Vagina (tissue), 2 donors: Measurements from ENCODE around the gene GATA6.

Source experiments
- CTCF ChIP-seq, 3 experiments: fragments of 450-650 bp in 2 of 3; fragments of 200-600 bp in 1 of 3; sonication (generic) in 1 of 3; IDR thresholded peaks; one replicate each; pipeline ENCODE4 v1.5.1; 2017 to 2019; ENCODE audit warnings: antibody characterized with exemption in 3 of 3, mild to moderate bottlenecking in 2 of 3, moderate library complexity in 2 of 3
- POLR2A ChIP-seq, 2 donors: fragments of 450-650 bp; IDR thresholded peaks; one replicate each; pipeline ENCODE4 v1.6.1; 2017; ENCODE audit warnings: antibody characterized with exemption in 2 of 2, mild to moderate bottlenecking in 2 of 2, moderate library complexity in 2 of 2

DNA sequence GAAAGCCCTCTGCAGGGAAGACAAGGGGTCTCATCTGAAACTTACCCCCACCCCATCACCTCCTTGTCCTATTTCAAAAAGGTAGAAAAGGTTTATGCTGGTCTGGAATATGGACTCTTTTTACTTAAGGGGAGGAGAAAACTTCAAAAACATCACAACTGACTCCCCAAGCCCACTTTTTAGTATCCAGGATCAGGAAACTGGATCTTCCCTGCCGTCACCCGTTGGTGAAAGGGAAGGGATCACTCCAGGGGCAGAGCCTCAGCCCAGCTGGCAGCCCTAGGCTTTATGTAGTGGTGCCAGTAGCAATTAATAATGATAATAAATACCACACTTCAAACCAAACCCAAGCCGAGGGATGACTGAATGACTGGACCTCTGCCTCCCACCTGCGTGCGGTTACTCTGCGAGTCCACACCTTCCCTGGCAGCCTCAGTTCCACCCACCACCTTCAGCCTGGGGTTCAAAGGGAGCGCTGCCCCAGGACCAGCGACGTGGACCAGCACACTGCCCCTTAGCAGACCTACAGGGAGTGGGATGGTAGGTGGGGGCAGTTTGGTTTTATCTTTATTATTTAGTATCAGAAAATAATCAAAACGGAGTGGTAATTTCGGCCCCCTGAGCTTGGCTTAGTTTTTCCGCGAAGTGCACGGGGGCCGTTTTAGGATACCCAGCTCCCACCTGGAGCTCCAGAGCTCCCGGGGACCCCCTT, 4.9 kb upstream of the GATA6 start:
- TF ChIP-seq POLR2A (IDR thresholded peaks at IDR 0.05), result no peak
- no peak for TF ChIP-seq CTCF (IDR thresholded peaks at IDR 0.05)
